Liver (tissue), 9 donors: ENCODE measurements around the gene CLCNKB. TPM values are rescaled to one million over a fixed set of nuclear protein-coding genes. Genes with fewer than 3 reads are reported as not detected.

Experiments used
- DNase-seq: peaks from one replicate; pipeline ENCODE4 v3.0.0-alpha.2; 2017; ENCODE audit warnings: low spot score
- H3K27ac ChIP-seq, 2 donors: one replicate each; pipeline ENCODE4 v1.7.0; 2013; ENCODE audit warnings: inconsistent platforms in 2 of 2, low read length in 2 of 2, control low read depth in 1 of 2, low read depth in 1 of 2, mild to moderate bottlenecking in 1 of 2
- H3K27me3 ChIP-seq, 4 donors: one replicate each; pipeline versions ENCODE4 v1.6.1 to v1.7.0; 2013; ENCODE audit warnings: low read length in 3 of 4, inconsistent platforms in 1 of 4, mild to moderate bottlenecking in 1 of 4, moderate library complexity in 1 of 4; ENCODE audit not compliant: control insufficient read depth in 4 of 4, insufficient read depth in 4 of 4
- H3K36me3 ChIP-seq, 4 donors: one replicate each; pipeline versions ENCODE4 v1.6.1 to v1.7.0; 2013; ENCODE audit warnings: low read length in 3 of 4, mild to moderate bottlenecking in 3 of 4, low read depth in 1 of 4, moderate library complexity in 1 of 4; ENCODE audit not compliant: control insufficient read depth in 4 of 4, insufficient read depth in 3 of 4
- H3K4me1 ChIP-seq, 4 donors: one replicate each; pipeline versions ENCODE4 v1.6.1 to v1.7.0; 2013; ENCODE audit warnings: low read length in 3 of 4, mild to moderate bottlenecking in 3 of 4, moderate library complexity in 1 of 4; ENCODE audit not compliant: control insufficient read depth in 4 of 4, insufficient read depth in 4 of 4
- H3K4me3 ChIP-seq, 3 donors: one replicate each; pipeline versions ENCODE4 v1.6.1 to v1.7.0; 2013; ENCODE audit warnings: low read length in 3 of 3, control low read depth in 1 of 3, low read depth in 1 of 3, mild to moderate bottlenecking in 1 of 3
- H3K9ac ChIP-seq, 2 donors: one replicate each; pipeline ENCODE4 v1.7.0; 2013; ENCODE audit warnings: low read length in 2 of 2, mild to moderate bottlenecking in 2 of 2, moderate library complexity in 2 of 2, control low read depth in 1 of 2, low read depth in 1 of 2
- H3K9me3 ChIP-seq, 4 donors: one replicate each; pipeline versions ENCODE4 v1.6.1 to v1.7.0; 2013; ENCODE audit warnings: low read length in 3 of 4; ENCODE audit not compliant: control insufficient read depth in 4 of 4
- EGR1 ChIP-seq, 2 donors: IDR thresholded peaks; 2 replicates each; pipeline ENCODE4 v1.6.1; 2016 to 2018; ENCODE audit warnings: antibody characterized with exemption in 2 of 2, low read depth in 2 of 2
- FOXA1 ChIP-seq: IDR thresholded peaks from 2 replicates; pipeline ENCODE4 v1.6.1; 2016; ENCODE audit warnings: antibody characterized with exemption
- FOXA2 ChIP-seq: IDR thresholded peaks from 2 replicates; pipeline ENCODE4 v1.6.1; 2016; ENCODE audit warnings: antibody characterized with exemption
- GABPA ChIP-seq, 2 donors: IDR thresholded peaks in 1 of 2; conservative IDR thresholded peaks in 1 of 2; 2 replicates each; pipeline ENCODE4 v1.6.1; 2016; ENCODE audit warnings: antibody characterized with exemption in 2 of 2, mild to moderate bottlenecking in 1 of 2, moderate library complexity in 1 of 2
- HNF4G ChIP-seq: IDR thresholded peaks from 2 replicates; pipeline ENCODE4 v1.6.1; 2016; ENCODE audit warnings: antibody characterized with exemption
- RAD21 ChIP-seq, 2 donors: IDR thresholded peaks; 2 replicates each; pipeline ENCODE4 v1.6.1; 2016; ENCODE audit warnings: antibody characterized with exemption in 2 of 2, mild to moderate bottlenecking in 2 of 2
- RXRA ChIP-seq, 2 donors: IDR thresholded peaks; 2 replicates each; pipeline ENCODE4 v1.6.1; 2017 to 2018; ENCODE audit warnings: antibody characterized with exemption in 2 of 2, mild to moderate bottlenecking in 1 of 2
- SP1 ChIP-seq: IDR thresholded peaks from 2 replicates; pipeline ENCODE4 v1.6.1; 2018; ENCODE audit warnings: antibody characterized with exemption, mild to moderate bottlenecking
- TAF1 ChIP-seq: conservative IDR thresholded peaks from 2 replicates; pipeline ENCODE4 v1.6.1; 2016; ENCODE audit warnings: antibody characterized with exemption, mild to moderate bottlenecking
- YY1 ChIP-seq: IDR thresholded peaks from 2 replicates; pipeline ENCODE4 v1.6.1; 2016; ENCODE audit warnings: antibody characterized with exemption, mild to moderate bottlenecking
- WGBS: extraction: QIAGEN DNeasy Blood & Tissue Kit; methylation state at CpG from one replicate; pipeline ENCODE4 v1.1.7; 2013; 5-methylcytosine and 5-hydroxymethylcytosine counted together
- polyA plus RNA-seq, 2 donors: library from polyadenylated mRNA; stranded (reverse) in 1 of 2; unstranded in 1 of 2; fragments of 200-250 nt in 1 of 2; fragments of >200 nt in 1 of 2; fragmentation: Nextera tagmentation in 1 of 2; extraction: Ambion mirVana in 1 of 2; gene quantifications; one replicate each; pipeline versions ENCODE4 v1.2.1 to v1.2.3, GENCODE V29; 2013 to 2015
- total RNA-seq, 2 donors: library from RNA; depleted of rRNA; stranded (reverse); fragments of >200 nt; gene quantifications; one replicate each; pipeline ENCODE4 v1.2.3, GENCODE V29; 2014
- TF ChIP-seq, protein P1 (sequence below): IDR thresholded peaks from 2 replicates; pipeline ENCODE4 v1.6.1; 2016; ENCODE audit warnings: antibody characterized with exemption
- TF ChIP-seq, protein P2 (sequence below): IDR thresholded peaks from 2 replicates; pipeline ENCODE4 v1.6.1; 2016; ENCODE audit warnings: antibody characterized with exemption
- TF ChIP-seq, protein P3 (sequence below): fragments of 150-350 bp; IDR thresholded peaks from 2 replicates; pipeline ENCODE4 v1.5.1; 2017; ENCODE audit warnings: improper control_type of control experiment, low read depth, low read length; ENCODE audit not compliant: missing input control
- TF ChIP-seq, protein P4 (sequence below): IDR thresholded peaks from 2 replicates; pipeline ENCODE4 v1.6.1; 2016; ENCODE audit warnings: antibody characterized with exemption
- TF ChIP-seq, protein P5 (sequence below): IDR thresholded peaks from 2 replicates; pipeline ENCODE4 v1.6.1; 2016; ENCODE audit warnings: antibody characterized with exemption, mild to moderate bottlenecking
- donor health status: healthy.
- donor health status: healthy.
- donor health status: healthy.
- donor health status: healthy.
- donor health status: healthy.

Gene CLCNKB
- total and polyA plus RNA-seq, 4 donors, result not detected

DNA sequence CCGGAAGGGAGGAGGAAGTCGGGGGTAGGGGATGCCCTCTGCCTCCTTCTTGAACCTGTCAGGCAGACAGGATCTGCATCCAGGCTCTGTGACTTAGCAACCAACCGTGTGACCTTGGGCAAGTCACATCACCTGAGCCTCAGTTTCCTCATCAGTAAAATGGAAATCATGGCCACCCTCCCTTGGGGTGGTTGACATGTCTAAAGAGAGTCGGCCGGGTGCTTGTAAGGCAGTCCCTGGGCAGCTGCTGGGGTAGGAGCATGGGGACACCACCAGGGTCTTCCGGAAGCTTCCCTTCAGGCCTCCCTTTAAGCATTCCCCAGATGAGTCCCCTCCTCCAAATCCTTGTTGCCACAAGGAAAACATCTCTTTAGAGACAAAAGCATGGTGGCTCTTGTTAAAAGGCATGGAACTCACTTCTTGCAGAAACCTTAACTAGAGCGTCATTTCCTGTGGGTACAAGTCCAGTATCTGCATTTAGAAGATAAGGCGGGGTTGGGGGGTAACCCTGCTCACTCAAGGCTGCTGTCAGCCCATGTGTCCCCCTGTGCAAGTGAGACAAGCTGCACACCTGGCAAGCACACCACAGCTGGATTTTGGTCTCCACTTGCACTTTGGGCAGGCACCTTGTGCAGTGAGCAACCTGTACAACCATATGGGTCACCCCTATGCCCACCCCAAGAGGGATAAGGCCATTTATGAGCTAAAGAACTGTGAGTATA lies 10.4 kb downstream of the CLCNKB start:
- Histone ChIP-seq H3K27me3 (no peaks in the 10 kb centered on the region), H3K9me3 (no peaks in the 10 kb centered on the region), H3K4me3 (no peak overlapping the region), H3K36me3 (no peaks in the 10 kb centered on the region), H3K4me1 (peaks cover 2 to 9% (median 5%) of the 10 kb centered on the region in 4 donors), H3K9ac (no peak overlapping the region), H3K27ac (no peak overlapping the region)
- TF ChIP-seq EGR1 (IDR thresholded peaks at IDR 0.05; ENCODE audit: low read depth in 2 of 2) (no peak), YY1 (no peak), FOXA2 (no peak), FOXA1 (no peak), RAD21 (IDR thresholded peaks at IDR 0.05) (no peak), GABPA (IDR thresholded peaks at IDR 0.05 in 1 of 2, conservative IDR thresholded peaks at IDR 0.05 in 1 of 2) (no peak), RXRA (IDR thresholded peaks at IDR 0.05) (no peak), SP1 (no peak)
- TF ChIP-seq, protein P1, sequence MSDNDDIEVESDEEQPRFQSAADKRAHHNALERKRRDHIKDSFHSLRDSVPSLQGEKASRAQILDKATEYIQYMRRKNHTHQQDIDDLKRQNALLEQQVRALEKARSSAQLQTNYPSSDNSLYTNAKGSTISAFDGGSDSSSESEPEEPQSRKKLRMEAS, result no peak
- TF ChIP-seq, protein P2, sequence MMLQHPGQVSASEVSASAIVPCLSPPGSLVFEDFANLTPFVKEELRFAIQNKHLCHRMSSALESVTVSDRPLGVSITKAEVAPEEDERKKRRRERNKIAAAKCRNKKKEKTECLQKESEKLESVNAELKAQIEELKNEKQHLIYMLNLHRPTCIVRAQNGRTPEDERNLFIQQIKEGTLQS, result no peak
- TF ChIP-seq, protein P3, sequence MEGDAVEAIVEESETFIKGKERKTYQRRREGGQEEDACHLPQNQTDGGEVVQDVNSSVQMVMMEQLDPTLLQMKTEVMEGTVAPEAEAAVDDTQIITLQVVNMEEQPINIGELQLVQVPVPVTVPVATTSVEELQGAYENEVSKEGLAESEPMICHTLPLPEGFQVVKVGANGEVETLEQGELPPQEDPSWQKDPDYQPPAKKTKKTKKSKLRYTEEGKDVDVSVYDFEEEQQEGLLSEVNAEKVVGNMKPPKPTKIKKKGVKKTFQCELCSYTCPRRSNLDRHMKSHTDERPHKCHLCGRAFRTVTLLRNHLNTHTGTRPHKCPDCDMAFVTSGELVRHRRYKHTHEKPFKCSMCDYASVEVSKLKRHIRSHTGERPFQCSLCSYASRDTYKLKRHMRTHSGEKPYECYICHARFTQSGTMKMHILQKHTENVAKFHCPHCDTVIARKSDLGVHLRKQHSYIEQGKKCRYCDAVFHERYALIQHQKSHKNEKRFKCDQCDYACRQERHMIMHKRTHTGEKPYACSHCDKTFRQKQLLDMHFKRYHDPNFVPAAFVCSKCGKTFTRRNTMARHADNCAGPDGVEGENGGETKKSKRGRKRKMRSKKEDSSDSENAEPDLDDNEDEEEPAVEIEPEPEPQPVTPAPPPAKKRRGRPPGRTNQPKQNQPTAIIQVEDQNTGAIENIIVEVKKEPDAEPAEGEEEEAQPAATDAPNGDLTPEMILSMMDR, result no peak
- TF ChIP-seq, protein P4, sequence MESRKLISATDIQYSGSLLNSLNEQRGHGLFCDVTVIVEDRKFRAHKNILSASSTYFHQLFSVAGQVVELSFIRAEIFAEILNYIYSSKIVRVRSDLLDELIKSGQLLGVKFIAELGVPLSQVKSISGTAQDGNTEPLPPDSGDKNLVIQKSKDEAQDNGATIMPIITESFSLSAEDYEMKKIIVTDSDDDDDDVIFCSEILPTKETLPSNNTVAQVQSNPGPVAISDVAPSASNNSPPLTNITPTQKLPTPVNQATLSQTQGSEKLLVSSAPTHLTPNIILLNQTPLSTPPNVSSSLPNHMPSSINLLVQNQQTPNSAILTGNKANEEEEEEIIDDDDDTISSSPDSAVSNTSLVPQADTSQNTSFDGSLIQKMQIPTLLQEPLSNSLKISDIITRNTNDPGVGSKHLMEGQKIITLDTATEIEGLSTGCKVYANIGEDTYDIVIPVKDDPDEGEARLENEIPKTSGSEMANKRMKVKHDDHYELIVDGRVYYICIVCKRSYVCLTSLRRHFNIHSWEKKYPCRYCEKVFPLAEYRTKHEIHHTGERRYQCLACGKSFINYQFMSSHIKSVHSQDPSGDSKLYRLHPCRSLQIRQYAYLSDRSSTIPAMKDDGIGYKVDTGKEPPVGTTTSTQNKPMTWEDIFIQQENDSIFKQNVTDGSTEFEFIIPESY, result no peak
- 81% methylated on average over 8 of the region's 8 CpGs for WGBS
- DNase-seq, result no peak

DNA sequence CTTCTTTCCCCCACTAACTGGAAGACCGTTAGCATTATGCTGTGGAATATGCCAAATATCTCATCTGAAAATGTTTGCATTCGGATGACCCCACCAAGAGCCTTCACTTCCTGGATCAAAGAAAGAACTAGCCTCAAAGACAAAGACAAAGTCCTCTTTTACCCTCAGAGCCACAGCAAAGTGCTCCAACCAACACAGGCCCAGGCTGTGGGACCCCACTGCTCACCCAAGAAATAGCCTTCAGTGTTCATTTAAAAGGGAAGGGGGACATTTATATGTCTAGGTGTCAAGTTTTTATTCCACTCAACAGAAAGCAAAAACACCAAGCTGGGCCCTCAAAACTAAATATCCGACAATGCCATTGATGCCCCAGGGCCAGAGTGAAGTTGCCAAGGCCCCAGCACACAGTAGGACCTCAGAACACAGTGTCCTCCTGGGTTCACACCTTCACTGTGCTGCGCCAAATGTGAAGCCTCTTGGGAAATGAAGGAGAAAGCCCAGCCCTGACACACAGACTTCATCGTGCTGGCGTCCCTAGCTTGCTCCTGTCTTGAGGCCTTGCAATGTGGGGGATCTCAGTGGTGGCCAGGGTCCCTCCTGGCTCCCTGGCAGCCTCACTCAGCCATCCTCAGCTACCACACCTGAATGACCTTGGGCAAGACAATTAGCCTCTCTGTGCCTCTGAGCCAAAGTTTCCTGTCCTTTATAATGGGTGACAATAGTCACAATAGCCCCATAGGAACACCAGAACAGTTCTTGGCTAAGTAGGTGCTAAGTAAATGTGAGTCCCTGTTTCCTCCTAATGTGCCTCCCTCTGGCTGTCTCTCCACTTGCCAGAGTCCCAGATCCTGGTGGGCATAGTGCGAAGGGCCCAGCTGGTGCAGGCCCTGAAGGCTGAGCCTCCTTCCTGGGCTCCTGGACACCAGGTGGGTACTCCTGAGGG lies 11.3 kb downstream of the CLCNKB start:
- no peak overlapping the region for H3K9ac ChIP-seq
- TF ChIP-seq, protein P4, result no peak
- TF ChIP-seq, protein P1, result no peak
- TF ChIP-seq TAF1 (no peak), HNF4G (no peak), YY1 (no peak)
- TF ChIP-seq, protein P3, result no peak
- TF ChIP-seq, protein P5, sequence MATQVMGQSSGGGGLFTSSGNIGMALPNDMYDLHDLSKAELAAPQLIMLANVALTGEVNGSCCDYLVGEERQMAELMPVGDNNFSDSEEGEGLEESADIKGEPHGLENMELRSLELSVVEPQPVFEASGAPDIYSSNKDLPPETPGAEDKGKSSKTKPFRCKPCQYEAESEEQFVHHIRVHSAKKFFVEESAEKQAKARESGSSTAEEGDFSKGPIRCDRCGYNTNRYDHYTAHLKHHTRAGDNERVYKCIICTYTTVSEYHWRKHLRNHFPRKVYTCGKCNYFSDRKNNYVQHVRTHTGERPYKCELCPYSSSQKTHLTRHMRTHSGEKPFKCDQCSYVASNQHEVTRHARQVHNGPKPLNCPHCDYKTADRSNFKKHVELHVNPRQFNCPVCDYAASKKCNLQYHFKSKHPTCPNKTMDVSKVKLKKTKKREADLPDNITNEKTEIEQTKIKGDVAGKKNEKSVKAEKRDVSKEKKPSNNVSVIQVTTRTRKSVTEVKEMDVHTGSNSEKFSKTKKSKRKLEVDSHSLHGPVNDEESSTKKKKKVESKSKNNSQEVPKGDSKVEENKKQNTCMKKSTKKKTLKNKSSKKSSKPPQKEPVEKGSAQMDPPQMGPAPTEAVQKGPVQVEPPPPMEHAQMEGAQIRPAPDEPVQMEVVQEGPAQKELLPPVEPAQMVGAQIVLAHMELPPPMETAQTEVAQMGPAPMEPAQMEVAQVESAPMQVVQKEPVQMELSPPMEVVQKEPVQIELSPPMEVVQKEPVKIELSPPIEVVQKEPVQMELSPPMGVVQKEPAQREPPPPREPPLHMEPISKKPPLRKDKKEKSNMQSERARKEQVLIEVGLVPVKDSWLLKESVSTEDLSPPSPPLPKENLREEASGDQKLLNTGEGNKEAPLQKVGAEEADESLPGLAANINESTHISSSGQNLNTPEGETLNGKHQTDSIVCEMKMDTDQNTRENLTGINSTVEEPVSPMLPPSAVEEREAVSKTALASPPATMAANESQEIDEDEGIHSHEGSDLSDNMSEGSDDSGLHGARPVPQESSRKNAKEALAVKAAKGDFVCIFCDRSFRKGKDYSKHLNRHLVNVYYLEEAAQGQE, result no peak
- H3K27ac ChIP-seq, result no peak overlapping the region
- no peak for DNase-seq
- H3K4me1 ChIP-seq, result peaks cover 2 to 9% (median 5%) of the 10 kb centered on the region in 4 donors
- no peaks in the 10 kb centered on the region for H3K27me3 ChIP-seq
- H3K36me3 ChIP-seq, result no peaks in the 10 kb centered on the region
- 85% methylated on average over 7 of the region's 7 CpGs for WGBS
- no peak overlapping the region for H3K4me3 ChIP-seq
- no peaks in the 10 kb centered on the region for H3K9me3 ChIP-seq
